ENCODE measurements around the gene CD63. TPM values are rescaled to one million over a fixed set of nuclear protein-coding genes. Genes with fewer than 3 reads are reported as not detected.

CD63 gene
- polyA plus RNA-seq, 4 donors = 674 to 736 (median 700) TPM

Other genes with a start within 250 kb of the CD63 start
- gene OR6C68, start 236.6 kb downstream of the CD63 start, polyA plus RNA-seq (ENCODE audit: insufficient read length in 4 of 4) = not detected
- gene OR6C4, start 179.4 kb downstream of the CD63 start, polyA plus RNA-seq (ENCODE audit: insufficient read length in 4 of 4) = under 1 TPM in 1 of 4 donors, not detected in 3; 0.01 TPM
- gene OR2AP1, start 156.5 kb downstream of the CD63 start, polyA plus RNA-seq (ENCODE audit: insufficient read length in 4 of 4) = under 1 TPM in 1 of 4 donors, not detected in 3; 0.04 TPM
- gene OR10P1, start 92.1 kb downstream of the CD63 start, polyA plus RNA-seq (ENCODE audit: insufficient read length in 4 of 4) = not detected
- 10 to 100 TPM; 24.3 to 41.0 (median 29.2) TPM for gene ITGA7, start 21.1 kb downstream of the CD63 start, polyA plus RNA-seq (ENCODE audit: insufficient read length in 4 of 4)
- 100 to 1,000 TPM; 103 to 140 (median 113) TPM for gene BLOC1S1, start 13.0 kb downstream of the CD63 start, polyA plus RNA-seq (ENCODE audit: insufficient read length in 4 of 4)
- 10 to 100 TPM; 21.5 to 29.6 (median 24.7) TPM for gene RDH5, start 8.6 kb downstream of the CD63 start, polyA plus RNA-seq (ENCODE audit: insufficient read length in 4 of 4)
- gene GDF11, start 14.1 kb upstream of the CD63 start, polyA plus RNA-seq (ENCODE audit: insufficient read length in 4 of 4) = 10 to 100 TPM; 22.3 to 25.2 (median 24.5) TPM
- gene SARNP, start 88.7 kb upstream of the CD63 start, polyA plus RNA-seq (ENCODE audit: insufficient read length in 4 of 4) = 100 to 1,000 TPM; 115 to 128 (median 124) TPM
- 10 to 100 TPM; 30.4 to 35.2 (median 32.6) TPM for gene ORMDL2, start 89.0 kb upstream of the CD63 start, polyA plus RNA-seq (ENCODE audit: insufficient read length in 4 of 4)
- gene DNAJC14, start 100.6 kb upstream of the CD63 start, polyA plus RNA-seq (ENCODE audit: insufficient read length in 4 of 4) = 10 to 100 TPM; 43.8 to 48.3 (median 45.3) TPM
- 1 to 10 TPM in 2 of 4 donors, under 1 TPM in 2; 0.55 to 1.2 (median 0.98) TPM for gene MMP19, start 113.9 kb upstream of the CD63 start, polyA plus RNA-seq (ENCODE audit: insufficient read length in 4 of 4)
- 10 to 100 TPM; 33.6 to 41.2 (median 39.1) TPM for gene PYM1, start 198.9 kb upstream of the CD63 start, polyA plus RNA-seq (ENCODE audit: insufficient read length in 4 of 4)
- 10 to 100 TPM; 13.9 to 23.4 (median 20.0) TPM for gene DGKA, start 202.2 kb upstream of the CD63 start, polyA plus RNA-seq (ENCODE audit: insufficient read length in 4 of 4)
- 1 to 10 TPM; 2.1 to 3.5 (median 3.1) TPM for gene PMEL, start 237.0 kb upstream of the CD63 start, polyA plus RNA-seq (ENCODE audit: insufficient read length in 4 of 4)
- 10 to 100 TPM; 59.9 to 66.0 (median 63.7) TPM for gene CDK2, start 237.8 kb upstream of the CD63 start, polyA plus RNA-seq (ENCODE audit: insufficient read length in 4 of 4)
- 100 to 1,000 TPM; 157 to 181 (median 171) TPM for gene RAB5B, start 245.1 kb upstream of the CD63 start, polyA plus RNA-seq (ENCODE audit: insufficient read length in 4 of 4)